ENCODE results near the gene ITIH5. TPM values are rescaled to one million over a fixed set of nuclear protein-coding genes. Genes with fewer than 3 reads are reported as not detected.

Gene ITIH5
- total RNA-seq, 4 donors from 2014 or later, result 24.9 to 68.1 (median 39.0) TPM

GRCh38 chr10:7596356-7596755 lies 70.4 kb downstream of the ITIH5 start:
- peak overlapping the region in 2 of 4 donors; percentile 89 to 91 for H3K27ac ChIP-seq (replicated peaks in 1 of 4)
- DNase-seq (ENCODE audit: extremely low spot score), result no peak
- H3K27me3 ChIP-seq, result no peaks in the 10 kb centered on the region
- TF ChIP-seq CTCF (IDR thresholded peaks at IDR 0.05), result no peak
- TF ChIP-seq EP300 (IDR thresholded peaks at IDR 0.05), result no peak
- no peak for TF ChIP-seq POLR2A (IDR thresholded peaks at IDR 0.05; ENCODE audit: low read depth)
- no peak for TF ChIP-seq POLR2AphosphoS5 (IDR thresholded peaks at IDR 0.05)
- intact Hi-C loops (cut with DNase I), result no loop called here
- H3K36me3 ChIP-seq, result no peaks in the 10 kb centered on the region
- peaks cover 5 to 82% (median 60%) of the 10 kb centered on the region in 4 donors for H3K4me1 ChIP-seq
- 66% methylated on average over 6 of the region's 6 CpGs for WGBS
- no peaks in the 10 kb centered on the region for H3K9me3 ChIP-seq
- H3K4me3 ChIP-seq, result no peak overlapping the region

- H3K9me3 ChIP-seq, result no peaks in the 10 kb centered on the region
- peak overlapping the region; percentile 71 to 91 (median 85) for H3K27ac ChIP-seq (replicated peaks in 1 of 4)
- no peaks in the 10 kb centered on the region for H3K27me3 ChIP-seq
- H3K36me3 ChIP-seq, result no peaks in the 10 kb centered on the region
- TF ChIP-seq CTCF (IDR thresholded peaks at IDR 0.05) (no peak), EP300 (IDR thresholded peaks at IDR 0.05) (peak; percentile 37), POLR2A (IDR thresholded peaks at IDR 0.05; ENCODE audit: low read depth) (no peak), POLR2AphosphoS5 (IDR thresholded peaks at IDR 0.05) (peak; percentile 72 to 75)
- intact Hi-C loops (cut with DNase I), result no loop called here
- 41% methylated on average over 4 of the region's 4 CpGs for WGBS
- no peak overlapping the region for H3K4me3 ChIP-seq
- no peak for DNase-seq (ENCODE audit: extremely low spot score)
- peaks cover 5 to 57% (median 40%) of the 10 kb centered on the region in 4 donors for H3K4me1 ChIP-seq
Observed at GRCh38 chr10:7593905-7594304, 72.9 kb downstream of the ITIH5 start.

GRCh38 chr10:7593063-7593462 lies 73.7 kb downstream of the ITIH5 start:
- Histone ChIP-seq H3K4me3 (no peak overlapping the region), H3K36me3 (no peaks in the 10 kb centered on the region), H3K27ac (replicated peaks in 1 of 4) (peak overlapping the region; percentile 81 to 91 (median 88)), H3K9me3 (no peaks in the 10 kb centered on the region), H3K27me3 (no peaks in the 10 kb centered on the region), H3K4me1 (peaks cover 5 to 49% (median 35%) of the 10 kb centered on the region in 4 donors)
- no peak for DNase-seq (ENCODE audit: extremely low spot score)
- WGBS, result 34% methylated on average over 4 of the region's 4 CpGs
- intact Hi-C loops (cut with DNase I), result no loop called here
- TF ChIP-seq POLR2AphosphoS5 (IDR thresholded peaks at IDR 0.05) (peak; percentile 62 to 77), CTCF (IDR thresholded peaks at IDR 0.05) (no peak), POLR2A (IDR thresholded peaks at IDR 0.05; ENCODE audit: low read depth) (no peak)

GRCh38 chr10:7592627-7593026 lies 74.1 kb downstream of the ITIH5 start:
- TF ChIP-seq POLR2A (IDR thresholded peaks at IDR 0.05; ENCODE audit: low read depth), result no peak
- WGBS, result 75% methylated on average over 2 of the region's 5 CpGs
- intact Hi-C loops (cut with DNase I), result no loop called here
- peaks cover 5 to 45% (median 35%) of the 10 kb centered on the region in 4 donors for H3K4me1 ChIP-seq
- H3K4me3 ChIP-seq, result no peak overlapping the region
- peak overlapping the region; percentile 81 to 91 (median 88) for H3K27ac ChIP-seq (replicated peaks in 1 of 4)
- no peaks in the 10 kb centered on the region for H3K9me3 ChIP-seq
- H3K36me3 ChIP-seq, result no peaks in the 10 kb centered on the region
- H3K27me3 ChIP-seq, result no peaks in the 10 kb centered on the region
- no peak for DNase-seq (ENCODE audit: extremely low spot score)

- H3K27ac ChIP-seq (replicated peaks in 1 of 4), result no peak overlapping the region
- H3K4me1 ChIP-seq, result peaks cover 5 to 36% (median 31%) of the 10 kb centered on the region in 4 donors
- no peak overlapping the region for H3K4me3 ChIP-seq
- no peaks in the 10 kb centered on the region for H3K36me3 ChIP-seq
- 86% methylated on average over 9 of the region's 9 CpGs for WGBS
- no peaks in the 10 kb centered on the region for H3K27me3 ChIP-seq
- TF ChIP-seq CTCF (IDR thresholded peaks at IDR 0.05) (no peak), POLR2A (IDR thresholded peaks at IDR 0.05; ENCODE audit: low read depth) (no peak), EP300 (IDR thresholded peaks at IDR 0.05) (no peak), POLR2AphosphoS5 (IDR thresholded peaks at IDR 0.05) (no peak)
- no peaks in the 10 kb centered on the region for H3K9me3 ChIP-seq
- intact Hi-C loops (cut with DNase I), result no loop called here
- DNase-seq (ENCODE audit: extremely low spot score), result no peak
Observed at GRCh38 chr10:7590271-7590670, 76.5 kb downstream of the ITIH5 start.
